Motor neuron (in vitro differentiated cells): ENCODE data around the gene CPSF7. TPM values are rescaled to one million over a fixed set of nuclear protein-coding genes. Genes with fewer than 3 reads are reported as not detected.
A peak's percentile ranks its signal among the peaks of the same experiment; 100 is the strongest.
"Not testable (repeated sequence)": the region's sequence is repeated elsewhere in the genome, so short reads cannot be mapped to it uniquely, and the experiment has no call there.

Experiments
- ATAC-seq, 8 experiments: fragments of 200-7000 bp; cut with Tn5 transposase; replicated peaks in 6 of 8; 2 replicates each; pipeline ENCODE4 v1.8.0; 2021; ENCODE audit warnings: mild to moderate bottlenecking in 8 of 8, moderate library complexity in 8 of 8
- H3K27ac ChIP-seq, 2 donors: fragments of 250-450 bp; sonication (Bioruptor Pico); 2 replicates each; pipeline ENCODE4 v1.9.0; 2021; ENCODE audit warnings: antibody characterized with exemption in 2 of 2, mild to moderate bottlenecking in 2 of 2, moderate library complexity in 1 of 2
- H3K4me1 ChIP-seq, 2 donors: fragments of 250-450 bp; sonication (Bioruptor Pico); replicated peaks in 1 of 2; 2 replicates each; pipeline ENCODE4 v1.6.1; 2021; ENCODE audit warnings: antibody characterized with exemption in 2 of 2, mild to moderate bottlenecking in 2 of 2, moderate library complexity in 1 of 2
- H3K4me3 ChIP-seq, 5 donors: fragments of 250-450 bp; sonication (Bioruptor Pico); 2 replicates each; pipeline ENCODE4 v1.9.0; 2021; ENCODE audit warnings: antibody characterized with exemption in 5 of 5, mild to moderate bottlenecking in 5 of 5, moderate library complexity in 4 of 5
- WGBS, 10 experiments: fragments of 450-650 bp; shearing (Covaris generic); methylation state at CpG; one replicate each; pipeline ENCODE4 v1.0.0; 2022; 5-methylcytosine and 5-hydroxymethylcytosine counted together
- in situ Hi-C, 9 experiments: fragments of 400-800 bp; cut with MboI; loops; one replicate each; pipeline ENCODE4 v1.15.0; 2021; ENCODE audit warnings: low sequenced_read_pairs in 9 of 9, low pct_unique_long_range_greater_than_20kb in 2 of 9; ENCODE audit not compliant: unreplicated experiment in 9 of 9
- total RNA-seq, 8 experiments: library from RNA; unstranded; fragments of 300-600 nt; gene quantifications; 2 replicates each; pipeline versions ENCODE4 v1.2.3 to v1.2.4, GENCODE V29; 2022

Gene CPSF7, protein sequence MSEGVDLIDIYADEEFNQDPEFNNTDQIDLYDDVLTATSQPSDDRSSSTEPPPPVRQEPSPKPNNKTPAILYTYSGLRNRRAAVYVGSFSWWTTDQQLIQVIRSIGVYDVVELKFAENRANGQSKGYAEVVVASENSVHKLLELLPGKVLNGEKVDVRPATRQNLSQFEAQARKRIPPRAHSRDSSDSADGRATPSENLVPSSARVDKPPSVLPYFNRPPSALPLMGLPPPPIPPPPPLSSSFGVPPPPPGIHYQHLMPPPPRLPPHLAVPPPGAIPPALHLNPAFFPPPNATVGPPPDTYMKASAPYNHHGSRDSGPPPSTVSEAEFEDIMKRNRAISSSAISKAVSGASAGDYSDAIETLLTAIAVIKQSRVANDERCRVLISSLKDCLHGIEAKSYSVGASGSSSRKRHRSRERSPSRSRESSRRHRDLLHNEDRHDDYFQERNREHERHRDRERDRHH
- total RNA-seq: 10 to 100 TPM; 22.9 to 88.3 (median 49.2) TPM

DNA sequence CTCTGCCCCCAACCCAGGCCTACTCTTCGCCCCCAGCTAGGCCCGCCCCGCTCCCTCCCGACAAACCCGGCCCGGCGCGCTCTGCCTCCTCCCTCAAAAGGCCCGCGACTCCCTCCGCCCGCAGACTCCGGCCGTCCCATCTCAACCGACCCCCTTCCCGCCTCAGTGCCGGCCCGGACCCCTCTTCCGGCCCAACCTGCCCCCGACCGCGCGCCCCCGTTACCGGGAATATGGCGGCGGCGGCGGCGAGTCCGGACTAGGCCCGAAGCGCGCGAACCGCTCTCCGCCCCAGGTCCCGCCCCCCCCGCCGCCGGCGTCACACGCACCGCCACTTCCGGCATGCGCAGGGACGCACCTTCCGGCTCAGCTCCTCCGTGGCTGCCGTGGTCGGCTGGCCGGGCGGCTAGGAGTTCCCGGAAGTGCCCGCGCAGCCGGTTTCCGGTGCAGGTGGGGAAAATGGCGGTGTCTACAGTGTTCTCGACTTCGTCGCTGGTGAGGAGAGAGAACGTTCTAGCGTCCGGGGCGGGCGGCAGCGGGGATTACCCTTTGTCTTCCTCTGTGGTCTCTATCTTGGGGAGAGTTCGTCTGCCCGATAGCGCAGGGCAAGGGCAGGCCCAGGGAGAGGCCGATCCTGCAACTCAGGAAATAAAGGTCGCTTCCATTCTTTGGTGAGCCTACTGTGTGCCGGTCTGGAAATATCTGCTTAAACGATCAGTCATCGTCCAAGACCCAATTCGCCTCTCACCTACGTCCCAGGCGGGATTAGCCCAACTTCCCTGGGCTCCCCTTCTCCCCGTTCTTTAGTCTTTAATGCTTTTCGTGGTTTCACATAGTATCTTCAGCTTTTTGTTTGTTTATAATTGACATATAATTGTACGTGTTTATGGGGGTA, at the start of gene CPSF7, which contains the start of gene SDHAF2:
CPSF7 (minus strand) TSS at position 285 of the 892 bp plus-strand sequence. CDS start 740 bp downstream, outside the sequence.
SDHAF2 (plus strand) TSS at position 434 of the 892 bp plus-strand sequence; CDS start at position 457, 23 bp downstream.
- H3K27ac ChIP-seq: peak within 1 kb of the TSS; percentile 98 to 99
- ATAC-seq: peak; percentile 89 to 95 (median 92)
- in situ Hi-C loops: no loop called here
- peaks cover 14% of the 10 kb centered on the region in 2 donors for H3K4me1 ChIP-seq
- WGBS, 10 experiments: 0 to 5% (median 0%) methylated on average over 1 to 16 of the region's 82 CpGs; no CpG with 5 or more reads in 1 of the 10 experiments
- H3K4me3 ChIP-seq: peak within 1 kb of the TSS; percentile 78 to 96 (median 85)

DNA sequence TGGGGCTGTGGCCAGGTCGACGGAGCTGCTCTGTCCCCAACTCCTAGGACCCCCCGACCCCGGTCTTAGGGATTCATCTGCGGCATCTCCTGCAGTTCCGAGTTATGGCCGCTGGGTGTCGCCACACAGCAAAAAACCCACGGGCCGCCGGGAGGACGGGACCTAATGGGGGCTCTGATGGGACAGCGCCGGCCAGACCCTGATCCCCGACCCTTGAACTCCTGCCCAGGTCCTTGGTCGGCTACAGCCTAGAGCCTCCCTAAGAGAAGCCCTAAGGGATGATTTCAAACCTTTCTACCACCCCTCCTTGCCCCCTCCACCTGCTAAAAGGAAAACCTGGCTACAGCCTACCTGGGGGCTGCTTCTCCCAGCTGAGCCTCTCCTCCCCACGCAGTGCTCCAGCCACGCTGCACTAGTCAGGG, 48.0 kb upstream of the CPSF7 start:
- in situ Hi-C loops: loop anchor here in 4 of 9 experiments (10.0 to 25.0 kb wide), 2 partner anchors 157 to 160 kb away; no protein-coding TSS in a partner anchor
- ATAC-seq: peak; percentile 6 to 61 (median 16)
- Histone ChIP-seq H3K27ac (no peak overlapping the region), H3K4me1 (peaks cover 25 to 34% of the 10 kb centered on the region in 2 donors), H3K4me3 (no peak overlapping the region)
- WGBS, 10 experiments: 0% methylated on average over 1 to 7 of the region's 18 CpGs; no CpG with 5 or more reads in 7 of the 10 experiments

DNA sequence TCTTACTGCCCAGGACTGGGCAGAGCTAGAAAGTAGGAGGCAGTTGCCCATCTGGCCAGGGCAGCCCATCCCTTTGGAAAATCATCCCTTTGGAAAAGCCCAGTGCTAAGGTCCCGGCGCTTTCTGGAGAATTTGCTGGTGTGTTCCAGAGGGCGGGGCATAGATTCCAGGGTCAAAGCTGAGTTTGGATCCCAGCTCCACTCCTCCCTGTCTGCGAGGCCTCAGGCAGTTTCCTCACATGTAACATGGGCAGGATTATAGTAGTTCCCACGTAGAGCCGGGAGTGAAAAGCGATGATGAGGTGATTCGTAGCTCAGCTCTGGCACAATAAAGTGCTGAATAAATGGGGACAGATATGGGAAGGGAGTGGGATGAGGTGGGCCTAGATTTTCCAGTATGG, 47.4 kb upstream of the CPSF7 start:
- Histone ChIP-seq H3K4me1 (peaks cover 19 to 28% of the 10 kb centered on the region in 2 donors), H3K4me3 (no peak overlapping the region), H3K27ac (no peak overlapping the region)
- ATAC-seq: peak in 3 of 8 experiments; percentile 53 to 77 (median 60)
- in situ Hi-C loops: loop anchor here in 4 of 9 experiments (10.0 to 25.0 kb wide), 2 partner anchors 158 to 160 kb away; no protein-coding TSS in a partner anchor
- 0 to 83% (median 50%) methylated on average over 2 to 6 of the region's 8 CpGs; no CpG with 5 or more reads in 3 of the 10 experiments for WGBS, 10 experiments

DNA sequence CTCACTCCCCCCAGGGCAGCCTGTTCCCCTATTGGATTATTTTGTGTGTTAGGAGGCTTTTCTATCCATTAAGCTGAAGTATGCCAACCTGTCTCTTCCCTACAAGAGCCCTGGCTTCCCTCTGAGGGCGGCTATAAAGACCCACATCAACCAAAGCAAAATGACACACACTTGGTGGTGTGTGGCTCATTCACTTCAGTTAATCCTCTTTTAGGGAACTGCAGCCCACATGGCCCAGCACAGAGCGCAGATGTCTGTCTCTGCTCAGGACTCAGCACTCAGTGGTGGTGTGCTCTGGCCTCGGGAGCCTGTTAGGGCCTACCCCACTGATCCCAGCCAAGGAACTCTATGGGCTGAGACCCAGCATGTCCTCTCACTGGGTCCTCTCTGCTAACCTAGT, 46.6 kb upstream of the CPSF7 start:
- H3K4me1 ChIP-seq: peaks cover 12 to 20% of the 10 kb centered on the region in 2 donors
- no peak overlapping the region for H3K27ac ChIP-seq
- 0% methylated on average over 1 of the region's 3 CpGs; no CpG with 5 or more reads in 9 of the 10 experiments for WGBS, 10 experiments
- H3K4me3 ChIP-seq: no peak overlapping the region
- in situ Hi-C loops: loop anchor here in 4 of 9 experiments (10.0 to 25.0 kb wide), 2 partner anchors 158 to 161 kb away; no protein-coding TSS in a partner anchor
- no peak for ATAC-seq

DNA sequence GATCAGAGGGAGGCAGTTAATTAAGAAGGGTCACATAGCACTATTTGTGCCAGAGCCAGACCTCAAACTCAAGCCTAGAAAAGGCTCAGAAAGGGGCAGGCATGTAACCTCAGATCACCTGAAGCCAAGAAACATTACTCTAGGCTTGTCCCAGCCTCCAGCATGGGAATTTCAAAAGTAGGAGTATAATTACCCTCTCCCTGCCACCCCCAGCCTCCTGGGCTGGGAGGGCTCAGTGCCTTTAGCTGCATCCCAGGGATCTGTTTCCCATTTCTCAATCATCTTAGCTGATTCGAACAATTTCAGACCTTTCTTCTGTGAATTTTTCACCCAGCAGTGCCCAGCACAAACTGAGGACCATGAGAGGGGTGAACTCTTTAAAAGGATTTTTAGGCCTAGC, 45.7 kb upstream of the CPSF7 start:
- Histone ChIP-seq H3K4me1 (peaks cover 2 to 12% of the 10 kb centered on the region in 2 donors), H3K4me3 (no peak overlapping the region), H3K27ac (no peak overlapping the region)
- WGBS, 10 experiments: 67 to 78% methylated on average over 1 of the region's 1 CpG; no CpG with 5 or more reads in 8 of the 10 experiments
- ATAC-seq: no peak
- in situ Hi-C loops: loop anchor here in 4 of 9 experiments (10.0 to 25.0 kb wide), 2 partner anchors 159 to 162 kb away; no protein-coding TSS in a partner anchor

DNA sequence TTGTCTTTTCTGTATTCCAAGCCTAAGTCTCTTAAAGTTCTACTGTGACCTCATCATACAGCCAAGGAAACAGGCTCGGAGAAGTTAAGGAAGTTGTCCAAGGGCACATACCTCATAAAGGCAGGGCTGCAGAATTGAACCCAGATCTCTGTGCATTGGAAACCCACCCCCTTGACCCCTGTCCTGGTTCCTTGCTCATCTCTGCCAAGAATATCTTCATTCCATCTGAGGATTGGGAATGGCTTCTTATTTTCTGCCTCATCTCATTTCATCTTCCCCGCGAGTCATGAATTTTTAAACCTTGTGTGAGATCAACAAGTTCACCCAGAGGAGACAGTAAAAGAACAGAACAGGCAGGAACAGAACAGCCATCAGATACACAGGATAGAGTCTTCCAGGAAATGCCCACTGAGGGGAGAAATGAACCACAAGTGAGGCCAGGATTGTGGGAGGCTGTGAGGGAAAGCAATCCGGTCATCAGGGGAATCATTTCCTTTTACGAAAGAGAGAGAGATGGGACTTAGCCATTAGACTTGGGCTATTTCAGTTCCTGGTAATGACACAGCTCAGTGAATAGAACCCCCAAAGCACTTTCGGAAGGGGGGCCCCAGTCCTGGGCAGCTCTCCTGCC, 44.4 kb upstream of the CPSF7 start:
- Histone ChIP-seq H3K4me3 (no peak overlapping the region), H3K27ac (no peak overlapping the region), H3K4me1 (peaks cover 0 to 7% of the 10 kb centered on the region in 2 donors)
- in situ Hi-C loops: loop anchor here in 5 of 9 experiments (10.0 to 25.0 kb wide), 3 partner anchors 161 to 263 kb away; no protein-coding TSS in a partner anchor
- no peak for ATAC-seq
- 66 to 100% (median 97%) methylated on average over 1 to 5 of the region's 6 CpGs for WGBS, 10 experiments

DNA sequence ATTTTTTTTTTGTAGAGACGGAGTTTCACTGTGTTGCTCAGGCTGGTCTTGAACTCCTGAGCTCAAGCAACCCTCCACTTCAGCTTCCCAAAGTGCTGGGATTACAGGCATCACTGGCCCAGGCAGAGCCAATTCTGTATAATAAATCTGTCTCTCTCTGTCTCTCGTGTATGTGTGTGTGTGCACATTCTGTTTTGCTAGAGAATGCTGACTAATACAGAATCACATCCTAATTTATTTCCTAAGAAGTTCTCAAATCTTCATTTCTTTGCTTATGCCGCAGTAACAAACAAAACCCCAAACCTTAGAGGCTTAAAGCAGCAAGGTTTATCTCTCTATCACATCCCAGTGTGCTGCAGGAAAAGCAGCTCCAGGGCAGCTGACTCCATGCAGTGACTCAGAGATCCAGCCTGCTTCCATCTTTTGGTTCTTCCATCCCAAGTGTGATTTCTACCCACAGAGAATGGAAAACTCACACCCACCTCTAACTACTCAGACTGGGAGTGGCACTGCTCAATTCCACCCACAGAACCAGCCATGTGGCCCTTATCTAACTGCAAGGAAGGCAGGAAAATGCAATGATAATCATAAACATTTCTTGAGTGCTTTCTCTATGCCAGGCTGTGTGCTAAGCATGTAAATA, 43.7 kb upstream of the CPSF7 start:
- peak in 2 of 8 experiments; percentile 12 to 50 for ATAC-seq
- in situ Hi-C loops: loop anchor here in 5 of 9 experiments (10.0 to 25.0 kb wide), 3 partner anchors 161 to 264 kb away; no protein-coding TSS in a partner anchor
- no peak overlapping the region for H3K27ac ChIP-seq
- no peak overlapping the region for H3K4me3 ChIP-seq
- WGBS, 10 experiments: 20 to 100% (median 85%) methylated on average over 1 to 3 of the region's 3 CpGs; no CpG with 5 or more reads in 4 of the 10 experiments
- peaks cover 0 to 7% of the 10 kb centered on the region in 2 donors for H3K4me1 ChIP-seq

DNA sequence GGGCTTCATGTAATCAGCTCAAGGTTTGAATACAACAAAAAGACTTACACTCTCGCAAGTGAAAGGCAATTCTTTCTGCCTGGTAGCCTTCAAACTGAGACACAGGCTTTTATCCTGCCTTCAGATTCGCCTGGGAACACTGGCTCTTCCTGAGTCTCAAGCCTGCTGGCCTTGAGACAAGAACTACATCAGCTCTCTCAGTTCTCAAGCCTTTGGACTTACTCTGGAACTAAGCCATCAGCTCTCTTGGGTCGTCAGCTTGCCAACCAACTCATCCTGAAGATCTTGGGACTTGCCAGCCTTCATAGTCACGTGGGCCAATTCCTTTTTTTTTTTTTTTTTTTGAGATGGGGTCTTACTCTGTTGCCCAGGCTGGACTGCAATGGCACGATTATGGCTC, 43.1 kb upstream of the CPSF7 start:
- ATAC-seq: no peak
- WGBS, 10 experiments: 50 to 96% (median 81%) methylated on average over 1 to 5 of the region's 5 CpGs; no CpG with 5 or more reads in 1 of the 10 experiments
- H3K4me1 ChIP-seq: peaks cover 0 to 5% of the 10 kb centered on the region in 2 donors
- no peak overlapping the region for H3K4me3 ChIP-seq
- in situ Hi-C loops: loop anchor here in 5 of 9 experiments (10.0 to 25.0 kb wide), 3 partner anchors 162 to 264 kb away; no protein-coding TSS in a partner anchor
- H3K27ac ChIP-seq: no peak overlapping the region

DNA sequence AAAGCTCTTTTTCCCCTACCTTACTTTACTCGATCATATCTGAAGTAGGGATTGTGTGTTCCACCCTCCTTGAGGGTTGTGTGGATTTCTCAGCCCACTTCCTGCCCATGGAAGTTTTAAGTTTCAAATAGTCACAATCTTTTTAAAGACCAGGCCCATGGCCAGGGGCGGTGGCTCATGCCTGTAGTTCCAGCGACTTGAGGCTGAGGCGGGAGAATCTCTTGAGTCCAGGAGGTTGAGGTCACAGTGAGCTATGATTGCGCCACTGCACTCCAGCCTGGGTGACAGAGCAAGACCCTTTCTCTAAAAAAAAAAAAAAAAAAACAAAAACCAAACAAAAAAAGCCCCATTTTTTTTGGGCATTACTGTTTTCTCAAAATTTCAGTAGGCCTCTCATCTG, 42.5 kb upstream of the CPSF7 start:
- peak in 2 of 8 experiments; percentile 39 to 60 for ATAC-seq
- in situ Hi-C loops: loop anchor here in 5 of 9 experiments (10.0 to 25.0 kb wide), 3 partner anchors 163 to 265 kb away; no protein-coding TSS in a partner anchor
- WGBS, 10 experiments: 0 to 100% (median 100%) methylated on average over 1 to 3 of the region's 5 CpGs; no CpG with 5 or more reads in 1 of the 10 experiments
- H3K4me1 ChIP-seq: no peaks in the 10 kb centered on the region
- no peak overlapping the region for H3K4me3 ChIP-seq
- no peak overlapping the region for H3K27ac ChIP-seq

DNA sequence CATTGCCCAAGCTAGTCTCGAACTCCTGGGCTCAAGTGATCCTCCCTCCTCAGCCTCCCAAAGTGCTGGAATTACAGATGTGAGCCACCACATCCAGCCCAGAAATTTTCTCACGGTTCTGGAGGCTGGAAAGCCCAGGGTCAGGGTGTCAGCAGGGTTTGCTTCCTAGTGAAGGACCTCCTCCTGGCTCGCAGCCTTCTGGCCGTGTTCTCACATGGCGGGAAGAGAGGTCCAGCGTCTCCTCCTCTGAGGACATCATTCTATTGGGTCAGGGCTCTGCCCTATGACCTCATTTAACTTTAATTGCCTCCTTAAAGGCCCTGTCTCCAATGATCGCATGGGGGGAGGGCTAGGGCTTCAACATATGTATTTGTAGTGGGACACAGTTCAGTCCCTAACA, 38.2 kb upstream of the CPSF7 start:
- H3K27ac ChIP-seq: no peak overlapping the region
- H3K4me1 ChIP-seq: no peaks in the 10 kb centered on the region
- 80 to 100% (median 85%) methylated on average over 2 to 4 of the region's 7 CpGs; no CpG with 5 or more reads in 6 of the 10 experiments for WGBS, 10 experiments
- in situ Hi-C loops: loop anchor here in 3 of 9 experiments (25.0 kb wide), 2 partner anchors 169 to 269 kb away; no protein-coding TSS in a partner anchor
- ATAC-seq: no peak
- no peak overlapping the region for H3K4me3 ChIP-seq

DNA sequence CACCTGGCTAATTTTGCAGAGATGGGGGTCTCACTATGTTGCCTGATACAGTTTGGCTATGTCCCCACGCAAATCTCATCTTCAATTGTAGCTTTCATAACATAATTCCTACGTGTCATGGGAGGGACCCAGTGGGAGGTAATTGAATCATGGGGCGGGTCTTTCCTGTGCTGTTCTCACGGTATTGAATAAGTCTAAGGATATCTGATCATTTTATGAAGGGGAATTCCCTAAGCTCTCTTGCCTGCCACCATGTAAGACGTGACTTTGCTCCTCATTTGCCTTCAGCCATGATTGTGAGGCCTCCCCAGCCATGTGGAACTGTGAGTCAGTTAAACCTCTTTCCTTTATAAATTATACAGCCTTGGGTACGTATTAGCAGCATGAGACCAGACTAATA, 37.8 kb upstream of the CPSF7 start:
- not testable (repeated sequence) for H3K4me1 ChIP-seq, H3K27ac ChIP-seq, H3K4me3 ChIP-seq
- ATAC-seq: peak in 2 of 8 experiments; percentile 61
- 59 to 100% (median 92%) methylated on average over 2 to 4 of the region's 6 CpGs; no CpG with 5 or more reads in 6 of the 10 experiments for WGBS, 10 experiments
- in situ Hi-C loops: loop anchor here in 3 of 9 experiments (25.0 kb wide), 2 partner anchors 170 to 270 kb away; no protein-coding TSS in a partner anchor
